OCI-LY3 (cell line): Measurements from ENCODE around the gene GADL1.

Experiments used
- CTCF ChIP-seq: fragments of 200-600, 300-600 bp; sonication (generic); IDR thresholded peaks from 2 replicates; pipeline ENCODE4 v1.5.1; 2014; ENCODE audit warnings: antibody characterized with exemption, low read length, low read depth
- EZH2phosphoT487 ChIP-seq: fragments of 200-600 bp; shearing (Covaris generic); IDR thresholded peaks from 2 replicates; pipeline ENCODE4 v1.6.1; 2018; ENCODE audit warnings: antibody characterized with exemption, mixed run types, low read depth

- TF ChIP-seq CTCF = no peak
- no peak for TF ChIP-seq EZH2phosphoT487
Measured at GRCh38 chr3:30941342-30941741, 46.9 kb upstream of the GADL1 start.
